Measurements from ENCODE around the gene ABTB2. TPM values are rescaled to one million over a fixed set of nuclear protein-coding genes. Genes with fewer than 3 reads are reported as not detected.

ABTB2 gene
- total and polyA plus RNA-seq, 7 donors = 1.3 to 12.9 (median 2.5) TPM

- Histone ChIP-seq H3K27me3 (no peaks in the 10 kb centered on the region), H3K9me3 (peaks cover 0 to 7% (median 5%) of the 10 kb centered on the region in 4 donors), H3K27ac (no peak overlapping the region), H3K4me1 (no peaks in the 10 kb centered on the region), H3K36me3 (no peaks in the 10 kb centered on the region), H3K4me3 (no peak overlapping the region)
- TF ChIP-seq EP300 (IDR thresholded peaks at IDR 0.05) (no peak), CTCF (IDR thresholded peaks at IDR 0.05) (no peak), POLR2AphosphoS5 (IDR thresholded peaks at IDR 0.05) (no peak), POLR2A (IDR thresholded peaks at IDR 0.05) (no peak)
- WGBS, 2 donors = 97 to 98% methylated on average over 1 of the region's 1 CpG
- intact Hi-C loops (cut with DNase I) = no loop called here
- DNase-seq = no peak
Observed at GRCh38 chr11:34381775-34382174, 24.0 kb upstream of the ABTB2 start.

GRCh38 chr11:34380696-34381095, 22.9 kb upstream of the ABTB2 start:
- 27 to 51% methylated on average over 2 of the region's 2 CpGs for WGBS, 2 donors
- Histone ChIP-seq H3K9me3 (peaks cover 0 to 12% (median 8%) of the 10 kb centered on the region in 4 donors), H3K27me3 (no peaks in the 10 kb centered on the region), H3K27ac (no peak overlapping the region), H3K4me1 (no peaks in the 10 kb centered on the region), H3K36me3 (no peaks in the 10 kb centered on the region), H3K4me3 (no peak overlapping the region)
- TF ChIP-seq CTCF (IDR thresholded peaks at IDR 0.05) (no peak), POLR2AphosphoS5 (IDR thresholded peaks at IDR 0.05) (no peak)
- intact Hi-C loops (cut with DNase I) = no loop called here
- DNase-seq = no peak

GRCh38 chr11:34379539-34379938, 21.7 kb upstream of the ABTB2 start:
- Histone ChIP-seq H3K27ac (no peak overlapping the region), H3K36me3 (no peaks in the 10 kb centered on the region), H3K4me1 (no peaks in the 10 kb centered on the region), H3K27me3 (no peaks in the 10 kb centered on the region), H3K9me3 (peaks cover 0 to 12% (median 8%) of the 10 kb centered on the region in 4 donors), H3K4me3 (no peak overlapping the region)
- WGBS, 2 donors = 82 to 92% methylated on average over 1 of the region's 1 CpG
- TF ChIP-seq POLR2AphosphoS5 (IDR thresholded peaks at IDR 0.05) (no peak), EP300 (IDR thresholded peaks at IDR 0.05) (no peak), POLR2A (IDR thresholded peaks at IDR 0.05) (no peak), CTCF (IDR thresholded peaks at IDR 0.05) (no peak)
- intact Hi-C loops (cut with DNase I) = no loop called here
- DNase-seq = no peak

- Histone ChIP-seq H3K27me3 (no peaks in the 10 kb centered on the region), H3K4me3 (no peak overlapping the region), H3K9me3 (peaks cover 0 to 12% (median 8%) of the 10 kb centered on the region in 4 donors), H3K4me1 (no peaks in the 10 kb centered on the region), H3K27ac (no peak overlapping the region), H3K36me3 (no peaks in the 10 kb centered on the region)
- TF ChIP-seq POLR2AphosphoS5 (IDR thresholded peaks at IDR 0.05) (no peak), EP300 (IDR thresholded peaks at IDR 0.05) (no peak), POLR2A (IDR thresholded peaks at IDR 0.05) (no peak), CTCF (IDR thresholded peaks at IDR 0.05) (no peak)
- intact Hi-C loops (cut with DNase I) = no loop called here
- 46 to 58% methylated on average over 1 of the region's 1 CpG for WGBS, 2 donors
- DNase-seq = no peak
Observed at GRCh38 chr11:34379079-34379478, 21.3 kb upstream of the ABTB2 start.

GRCh38 chr11:34373727-34374126, 15.9 kb upstream of the ABTB2 start:
- WGBS, 2 donors = 92 to 97% methylated on average over 1 of the region's 1 CpG

More at GRCh38 chr11:34373727-34374126, 15.9 kb upstream of the ABTB2 start:
- DNase-seq = no peak
- Histone ChIP-seq H3K4me1 (no peaks in the 10 kb centered on the region), H3K36me3 (no peaks in the 10 kb centered on the region), H3K4me3 (no peak overlapping the region), H3K27ac (no peak overlapping the region), H3K27me3 (no peaks in the 10 kb centered on the region), H3K9me3 (peaks cover 0 to 12% (median 8%) of the 10 kb centered on the region in 4 donors)
- TF ChIP-seq POLR2A (IDR thresholded peaks at IDR 0.05) (no peak), EP300 (IDR thresholded peaks at IDR 0.05) (no peak), POLR2AphosphoS5 (IDR thresholded peaks at IDR 0.05) (no peak), CTCF (IDR thresholded peaks at IDR 0.05) (no peak)
- intact Hi-C loops (cut with DNase I) = no loop called here
